Nephron progenitor cell (in vitro differentiated cells): ENCODE results near the gene CHST6.
"Not testable (repeated sequence)": the region's sequence is repeated elsewhere in the genome, so short reads cannot be mapped to it uniquely, and the experiment has no call there.

Experiments used
- DNase-seq: peaks from one replicate; pipeline ENCODE4 v3.0.0; 2021
- H3K27ac Mint-ChIP-seq: 2 replicates; pipeline ENCODE4 v1.8.0; 2021; ENCODE audit warnings: mild to moderate bottlenecking, moderate library complexity, mixed read lengths
- H3K27me3 Mint-ChIP-seq: 2 replicates; pipeline ENCODE4 v1.8.0; 2021; ENCODE audit warnings: mild to moderate bottlenecking, low read depth, mixed read lengths; ENCODE audit not compliant: poor library complexity
- H3K36me3 Mint-ChIP-seq: 2 replicates; pipeline ENCODE4 v1.8.0; 2021; ENCODE audit warnings: low read depth, mixed read lengths
- H3K4me1 Mint-ChIP-seq: 2 replicates; pipeline ENCODE4 v1.8.0; 2021; ENCODE audit warnings: mixed read lengths
- H3K4me3 Mint-ChIP-seq: 2 replicates; pipeline ENCODE4 v1.8.0; 2021; ENCODE audit warnings: mild to moderate bottlenecking, moderate library complexity, mixed read lengths
- H3K9me3 Mint-ChIP-seq: 2 replicates; pipeline ENCODE4 v1.8.0; 2021; ENCODE audit warnings: mild to moderate bottlenecking, moderate library complexity, mixed read lengths
- CTCF ChIP-seq: fragments of 200-600 bp; sonication (generic); IDR thresholded peaks from 2 replicates; pipeline ENCODE4 v1.5.0; 2021; ENCODE audit warnings: antibody characterized with exemption

The CHST6 gene

GRCh38 chr16:75495076-75495674, at the start of gene CHST6:
TSS of gene CHST6 (minus strand) at chr16:75495441. CDS start at chr16:75479828, 15,613 bp downstream.
- no peak for TF ChIP-seq CTCF
- H3K4me1 Mint-ChIP-seq: peaks cover 13% of the 10 kb centered on the region
- H3K9me3 Mint-ChIP-seq: no peaks in the 10 kb centered on the region
- DNase-seq: peak; percentile 70
- no peaks in the 10 kb centered on the region for H3K36me3 Mint-ChIP-seq
- H3K27ac Mint-ChIP-seq: no peak within 1 kb of the TSS
- H3K4me3 Mint-ChIP-seq: peak within 1 kb of the TSS; percentile 92
- H3K27me3 Mint-ChIP-seq: peaks cover 16% of the 10 kb centered on the region

- H3K9me3 Mint-ChIP-seq, H3K27me3 Mint-ChIP-seq, H3K27ac Mint-ChIP-seq, DNase-seq, H3K4me1 Mint-ChIP-seq, H3K4me3 Mint-ChIP-seq: not testable (repeated sequence)
- H3K36me3 Mint-ChIP-seq: peaks cover 39% of the 10 kb centered on the region
Measured at GRCh38 chr16:75542462-75542861, 47.2 kb upstream of the CHST6 start.

GRCh38 chr16:75541236-75541635, 46.0 kb upstream of the CHST6 start:
- H3K4me3 Mint-ChIP-seq: no peak overlapping the region
- no peak for TF ChIP-seq CTCF
- DNase-seq: no peak
- H3K27ac Mint-ChIP-seq: no peak overlapping the region
- peaks cover 39% of the 10 kb centered on the region for H3K36me3 Mint-ChIP-seq
- no peaks in the 10 kb centered on the region for H3K9me3 Mint-ChIP-seq
- H3K4me1 Mint-ChIP-seq: no peaks in the 10 kb centered on the region
- H3K27me3 Mint-ChIP-seq: no peaks in the 10 kb centered on the region

GRCh38 chr16:75538882-75539565, 43.8 kb upstream of the CHST6 start:
- H3K36me3 Mint-ChIP-seq: peaks cover 30% of the 10 kb centered on the region
- H3K4me3 Mint-ChIP-seq, H3K9me3 Mint-ChIP-seq, H3K27ac Mint-ChIP-seq, H3K27me3 Mint-ChIP-seq, DNase-seq, H3K4me1 Mint-ChIP-seq: not testable (repeated sequence)

GRCh38 chr16:75537776-75538175, 42.5 kb upstream of the CHST6 start:
- Mint-ChIP-seq H3K4me3 (no peak overlapping the region), H3K27me3 (no peaks in the 10 kb centered on the region), H3K36me3 (peaks cover 24% of the 10 kb centered on the region), H3K9me3 (no peaks in the 10 kb centered on the region), H3K27ac (no peak overlapping the region), H3K4me1 (peaks cover 4% of the 10 kb centered on the region)
- TF ChIP-seq CTCF: no peak
- no peak for DNase-seq

- Mint-ChIP-seq H3K4me3 (no peak within 1 kb of the TSS), H3K4me1 (peaks cover 4% of the 10 kb centered on the region), H3K36me3 (peaks cover 10% of the 10 kb centered on the region), H3K9me3 (no peaks in the 10 kb centered on the region), H3K27me3 (no peaks in the 10 kb centered on the region), H3K27ac (peak within 1 kb of the TSS; percentile 83)
- no peak for DNase-seq
- TF ChIP-seq CTCF: no peak
Measured at GRCh38 chr16:75535901-75536300, 40.7 kb upstream of the CHST6 start, which contains the start of gene CHST5. TSS of gene CHST5 (minus strand) at chr16:75536108. CDS start at chr16:75530384, 5,724 bp downstream.
